ENCODE results near the gene GCNT4.

DNA sequence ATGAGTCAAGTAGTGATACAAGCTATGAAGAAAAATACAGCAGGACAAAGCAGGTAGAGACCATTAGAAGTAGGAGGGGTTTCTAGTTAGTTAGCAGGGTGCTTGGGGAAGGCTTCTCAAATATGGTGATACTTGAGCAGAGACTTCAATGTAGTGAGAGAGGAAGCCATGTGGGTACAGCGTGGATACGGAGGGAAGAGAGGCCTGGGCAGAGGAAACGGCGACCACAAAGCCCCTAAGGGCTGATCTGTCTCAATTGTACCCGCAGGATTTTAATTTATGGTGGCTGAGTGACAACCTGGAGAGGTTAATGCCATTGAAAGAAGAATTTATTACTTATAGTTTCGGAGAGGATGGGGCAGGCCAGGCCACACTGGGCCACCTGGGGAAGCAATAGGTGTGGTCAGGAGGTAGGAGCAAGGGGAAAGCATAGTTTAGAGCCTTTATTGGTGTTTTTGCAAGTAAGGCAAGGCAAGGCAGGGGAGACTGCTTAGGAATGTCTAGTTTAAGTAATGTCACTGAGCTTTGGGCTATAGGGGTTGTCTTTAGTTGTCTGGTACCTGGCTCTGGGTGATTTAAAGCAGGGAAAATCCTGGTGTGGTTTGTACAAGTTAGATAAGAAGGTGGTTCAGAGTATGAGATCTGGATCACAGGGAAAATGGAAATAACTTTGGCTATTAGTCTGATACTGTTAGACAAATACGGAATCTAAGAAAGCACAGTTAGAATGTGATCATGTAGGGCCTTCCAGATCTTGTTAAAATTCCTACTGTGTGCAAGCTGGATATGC is 42.6 kb downstream of the GCNT4 start:
- TF ChIP-seq EZH2 (IDR thresholded peaks at IDR 0.05; ENCODE audit: borderline replicate concordance, low read length), result no peak
- TF ChIP-seq, protein P1, sequence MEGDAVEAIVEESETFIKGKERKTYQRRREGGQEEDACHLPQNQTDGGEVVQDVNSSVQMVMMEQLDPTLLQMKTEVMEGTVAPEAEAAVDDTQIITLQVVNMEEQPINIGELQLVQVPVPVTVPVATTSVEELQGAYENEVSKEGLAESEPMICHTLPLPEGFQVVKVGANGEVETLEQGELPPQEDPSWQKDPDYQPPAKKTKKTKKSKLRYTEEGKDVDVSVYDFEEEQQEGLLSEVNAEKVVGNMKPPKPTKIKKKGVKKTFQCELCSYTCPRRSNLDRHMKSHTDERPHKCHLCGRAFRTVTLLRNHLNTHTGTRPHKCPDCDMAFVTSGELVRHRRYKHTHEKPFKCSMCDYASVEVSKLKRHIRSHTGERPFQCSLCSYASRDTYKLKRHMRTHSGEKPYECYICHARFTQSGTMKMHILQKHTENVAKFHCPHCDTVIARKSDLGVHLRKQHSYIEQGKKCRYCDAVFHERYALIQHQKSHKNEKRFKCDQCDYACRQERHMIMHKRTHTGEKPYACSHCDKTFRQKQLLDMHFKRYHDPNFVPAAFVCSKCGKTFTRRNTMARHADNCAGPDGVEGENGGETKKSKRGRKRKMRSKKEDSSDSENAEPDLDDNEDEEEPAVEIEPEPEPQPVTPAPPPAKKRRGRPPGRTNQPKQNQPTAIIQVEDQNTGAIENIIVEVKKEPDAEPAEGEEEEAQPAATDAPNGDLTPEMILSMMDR (IDR thresholded peaks at IDR 0.05; ENCODE audit: low read length), result no peak

All from OCI-LY1 (cell line).